Colonic mucosa (tissue), 4 donors: ENCODE measurements around the gene ASCC3. TPM values are rescaled to one million over a fixed set of nuclear protein-coding genes. Genes with fewer than 3 reads are reported as not detected.
A peak's percentile ranks its signal among the peaks of the same experiment; 100 is the strongest.

Experiments used
- DNase-seq: peaks from one replicate; pipeline ENCODE4 v3.0.0-alpha.2; 2020
- H3K27ac ChIP-seq: fragments of 200-600 bp; one replicate; pipeline ENCODE4 v1.8.0; 2021
- H3K27me3 ChIP-seq: fragments of 200-600 bp; one replicate; pipeline ENCODE4 v1.8.0; 2021
- H3K36me3 ChIP-seq: fragments of 200-600 bp; one replicate; pipeline ENCODE4 v1.8.0; 2021
- H3K4me1 ChIP-seq: fragments of 200-600 bp; one replicate; pipeline ENCODE4 v1.8.0; 2021; ENCODE audit warnings: mild to moderate bottlenecking
- H3K4me3 ChIP-seq: fragments of 200-600 bp; one replicate; pipeline ENCODE4 v1.8.0; 2021
- H3K9ac ChIP-seq, 2 donors: one replicate each; pipeline ENCODE4 v1.7.0; 2013; ENCODE audit warnings: control low read depth in 2 of 2, low read depth in 2 of 2, low read length in 2 of 2
- H3K9me3 ChIP-seq: fragments of 200-600 bp; one replicate; pipeline ENCODE4 v1.8.0; 2021
- intact Hi-C: fragments of 100-400 bp; cut with DNase I; formaldehyde crosslinking; loops from one replicate; pipeline ENCODE4 v1.14.1; 2022
- total RNA-seq, 2 donors: library from RNA; stranded (reverse); fragmentation: NEBNext Ultra II Directional in 1 of 2; extraction: Animal tissue kit (Norgen Biotek cat#: 25700) in 1 of 2; gene quantifications; one replicate each; pipeline ENCODE4 v1.2.1, GENCODE V29; 2021
- TF ChIP-seq, protein P1 (sequence below): fragments of 200-600 bp; IDR thresholded peaks from one replicate; pipeline ENCODE4 v1.8.0; 2022; ENCODE audit warnings: antibody characterized with exemption, mild to moderate bottlenecking
- donor health status: healthy.
- donor health status: DM: no; HTN: no; CAD: no.
- donor health status: DM: no; HTN: no; CAD: no.

Gene ASCC3
- total RNA-seq, 2 donors from 2014 or later, result 33.7 to 41.9 TPM

DNA sequence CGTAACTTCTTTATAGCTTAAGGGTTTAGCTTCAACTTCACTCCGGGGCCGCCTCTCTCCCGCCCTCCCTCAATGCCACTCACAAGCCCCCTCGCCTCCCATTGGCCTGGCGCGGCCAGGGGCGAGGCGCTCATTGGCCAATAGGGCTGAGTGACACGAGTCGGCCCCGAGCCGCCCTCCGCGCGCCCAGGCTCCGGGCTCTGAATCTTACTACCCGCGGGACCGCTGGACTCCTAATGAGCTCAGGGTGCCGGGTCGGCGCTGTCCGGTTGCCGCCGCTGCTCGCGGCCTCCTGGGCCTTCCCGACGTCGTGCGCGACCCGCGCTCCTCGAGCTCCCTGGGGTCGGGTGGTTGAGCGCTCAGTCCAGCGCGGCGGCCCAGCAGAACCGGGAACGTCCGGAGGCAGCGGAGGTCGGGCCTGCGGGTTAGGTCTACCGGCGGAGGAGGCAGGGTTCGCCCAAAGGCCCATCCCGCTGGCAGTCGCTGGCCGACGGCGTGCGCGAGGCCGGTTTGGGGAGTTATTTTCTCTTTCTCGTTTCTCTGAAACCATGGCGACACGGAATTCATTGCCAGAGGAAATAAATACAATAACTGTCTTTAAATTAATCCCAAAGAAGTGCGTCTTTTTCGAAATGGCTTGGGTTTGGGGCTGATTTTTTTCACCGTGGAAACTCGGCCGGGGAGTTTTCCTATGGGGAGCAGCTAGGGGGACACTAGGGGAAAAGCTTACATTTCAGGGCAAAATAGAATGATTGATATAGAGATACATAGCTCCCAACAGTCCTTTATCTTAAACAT is 416.0 kb downstream of the ASCC3 start, which contains the start of gene SIM1:
SIM1 (minus strand) TSS at position 19 of the 798 bp plus-strand sequence. CDS start 1,453 bp downstream, outside the sequence.
- Histone ChIP-seq H3K36me3 (no peaks in the 10 kb centered on the region), H3K27ac (no peak within 1 kb of the TSS), H3K27me3 (peaks cover 96% of the 10 kb centered on the region), H3K9me3 (no peaks in the 10 kb centered on the region), H3K4me3 (peak within 1 kb of the TSS; percentile 11), H3K4me1 (peaks cover 4% of the 10 kb centered on the region), H3K9ac (no peak within 1 kb of the TSS)
- intact Hi-C loops, result no loop called here
- peak; percentile 58 for DNase-seq
- TF ChIP-seq, protein P1, sequence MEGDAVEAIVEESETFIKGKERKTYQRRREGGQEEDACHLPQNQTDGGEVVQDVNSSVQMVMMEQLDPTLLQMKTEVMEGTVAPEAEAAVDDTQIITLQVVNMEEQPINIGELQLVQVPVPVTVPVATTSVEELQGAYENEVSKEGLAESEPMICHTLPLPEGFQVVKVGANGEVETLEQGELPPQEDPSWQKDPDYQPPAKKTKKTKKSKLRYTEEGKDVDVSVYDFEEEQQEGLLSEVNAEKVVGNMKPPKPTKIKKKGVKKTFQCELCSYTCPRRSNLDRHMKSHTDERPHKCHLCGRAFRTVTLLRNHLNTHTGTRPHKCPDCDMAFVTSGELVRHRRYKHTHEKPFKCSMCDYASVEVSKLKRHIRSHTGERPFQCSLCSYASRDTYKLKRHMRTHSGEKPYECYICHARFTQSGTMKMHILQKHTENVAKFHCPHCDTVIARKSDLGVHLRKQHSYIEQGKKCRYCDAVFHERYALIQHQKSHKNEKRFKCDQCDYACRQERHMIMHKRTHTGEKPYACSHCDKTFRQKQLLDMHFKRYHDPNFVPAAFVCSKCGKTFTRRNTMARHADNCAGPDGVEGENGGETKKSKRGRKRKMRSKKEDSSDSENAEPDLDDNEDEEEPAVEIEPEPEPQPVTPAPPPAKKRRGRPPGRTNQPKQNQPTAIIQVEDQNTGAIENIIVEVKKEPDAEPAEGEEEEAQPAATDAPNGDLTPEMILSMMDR, result no peak

DNA sequence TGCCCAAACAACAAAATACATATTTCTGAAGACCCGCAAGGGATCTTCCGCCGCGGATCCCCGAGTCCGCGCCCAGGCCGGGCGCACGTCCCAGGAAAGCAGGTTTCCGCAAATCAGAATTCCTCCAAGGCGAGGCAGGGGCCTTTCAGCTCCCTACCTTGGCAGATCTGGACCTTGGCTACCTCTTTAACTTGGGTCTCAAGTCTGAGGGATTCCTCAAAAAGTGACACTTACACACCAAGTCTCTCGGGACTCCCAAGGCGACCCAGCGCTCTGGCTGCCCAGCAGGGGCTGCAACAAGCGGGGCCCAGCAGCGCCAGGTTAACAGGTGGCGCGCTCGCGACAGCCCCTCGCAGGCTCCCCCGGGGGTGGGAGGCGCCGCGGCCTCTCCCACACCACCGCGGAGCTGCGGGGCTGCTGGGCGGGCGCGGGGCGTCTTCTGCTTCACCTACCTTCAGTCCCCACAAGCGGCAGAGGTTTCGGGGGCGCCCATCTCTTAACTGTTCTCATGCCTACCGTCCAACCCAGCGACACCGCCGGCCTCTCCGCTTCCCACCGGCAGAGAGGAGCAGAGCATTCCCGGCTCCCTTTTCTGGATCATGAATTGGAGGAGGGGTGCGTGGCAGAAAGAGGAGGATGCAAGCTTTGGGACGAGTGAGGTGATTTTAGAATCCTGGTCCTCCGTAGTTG is 416.8 kb downstream of the ASCC3 start:
- intact Hi-C loops, result no loop called here
- Histone ChIP-seq H3K36me3 (no peaks in the 10 kb centered on the region), H3K4me3 (peak overlapping the region; percentile 11), H3K4me1 (peaks cover 4% of the 10 kb centered on the region), H3K27ac (no peak overlapping the region), H3K9me3 (no peaks in the 10 kb centered on the region), H3K27me3 (peaks cover 96% of the 10 kb centered on the region), H3K9ac (no peak overlapping the region)
- DNase-seq, result no peak
- TF ChIP-seq, protein P1, result no peak

DNA sequence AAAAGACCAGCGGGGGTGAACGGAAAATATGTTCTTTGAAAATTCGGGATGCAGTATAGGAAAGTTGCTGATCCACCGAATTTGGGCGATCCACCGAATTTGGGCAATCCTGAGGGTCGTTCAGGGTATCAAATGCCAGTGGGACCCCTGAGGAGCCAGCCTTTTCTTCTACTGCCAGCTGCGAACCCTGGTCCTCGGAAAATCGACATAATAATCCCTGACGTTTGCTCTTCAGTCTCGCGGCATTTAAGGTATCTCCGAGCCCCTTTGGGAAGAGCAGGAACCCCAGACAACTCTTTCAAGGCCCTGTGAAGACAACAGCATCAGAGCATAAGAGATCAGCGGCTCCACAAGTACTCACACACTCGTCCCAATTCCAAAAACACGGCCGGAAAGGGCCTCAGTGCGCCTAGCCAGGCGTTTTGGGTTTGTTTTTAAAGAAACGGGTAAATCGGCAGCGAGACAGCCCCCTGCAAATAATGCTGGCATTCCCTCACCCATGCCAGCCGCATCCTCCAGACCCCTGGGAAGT is 417.4 kb downstream of the ASCC3 start:
- Histone ChIP-seq H3K27me3 (peaks cover 96% of the 10 kb centered on the region), H3K9me3 (no peaks in the 10 kb centered on the region), H3K36me3 (no peaks in the 10 kb centered on the region), H3K4me3 (no peak overlapping the region), H3K4me1 (peaks cover 4% of the 10 kb centered on the region), H3K27ac (no peak overlapping the region), H3K9ac (no peak overlapping the region)
- intact Hi-C loops, result no loop called here
- TF ChIP-seq, protein P1, result no peak
- no peak for DNase-seq

DNA sequence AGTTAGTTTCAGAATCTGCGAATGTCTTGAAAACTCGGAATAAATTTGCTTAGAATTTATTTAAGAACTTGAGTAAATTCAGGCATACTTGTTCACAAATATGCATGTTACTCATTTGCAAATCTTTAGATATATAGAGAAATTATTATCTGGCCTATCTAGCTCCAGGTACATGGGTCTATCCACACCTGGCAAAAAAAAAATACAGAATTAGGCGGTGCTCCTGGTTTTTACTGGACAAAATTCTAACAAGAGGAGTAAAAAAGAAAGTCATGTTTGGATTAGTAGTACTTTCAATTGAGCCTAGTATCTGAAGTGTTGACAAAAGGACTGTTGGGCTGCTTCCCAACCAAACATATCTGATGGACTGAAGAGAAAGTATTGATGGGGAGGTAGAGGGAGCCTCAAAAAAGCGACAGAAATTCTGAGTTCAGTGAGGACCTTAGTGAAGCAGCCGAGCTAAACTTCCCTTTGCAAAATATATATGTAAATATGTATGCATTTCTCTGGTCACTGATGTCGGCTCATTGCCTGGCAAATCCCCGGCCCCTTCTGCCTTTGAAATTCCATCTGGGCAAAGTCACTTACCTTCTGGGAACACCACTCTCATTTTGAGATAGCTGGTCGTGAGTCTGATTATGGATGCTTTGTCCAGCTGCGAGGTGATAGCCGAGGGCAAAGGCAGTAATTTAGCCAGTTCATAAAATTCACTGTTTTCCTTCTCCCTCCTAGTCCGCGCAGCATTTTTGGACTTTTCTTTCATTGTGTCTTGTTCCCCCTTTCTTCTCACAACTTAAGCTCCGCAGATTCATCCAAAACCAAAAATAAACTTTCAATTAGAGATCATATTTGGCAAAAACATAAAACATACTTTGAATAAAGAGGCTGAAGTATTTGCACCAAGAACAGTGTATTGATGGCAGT is 418.2 kb downstream of the ASCC3 start:
- Histone ChIP-seq H3K9ac (no peak overlapping the region), H3K27me3 (peaks cover 99% of the 10 kb centered on the region), H3K36me3 (no peaks in the 10 kb centered on the region), H3K4me3 (no peak overlapping the region), H3K9me3 (no peaks in the 10 kb centered on the region), H3K27ac (no peak overlapping the region), H3K4me1 (peaks cover 4% of the 10 kb centered on the region)
- DNase-seq, result no peak
- intact Hi-C loops, result no loop called here
- TF ChIP-seq, protein P1, result no peak
